Panc1 (cell line): Measurements from ENCODE around the gene LINGO1. TPM values are rescaled to one million over a fixed set of nuclear protein-coding genes. Genes with fewer than 3 reads are reported as not detected.

Source experiments
- ATAC-seq: fragments of 200-7000 bp; cut with Tn5 transposase; 2 replicates; pipeline ENCODE4 v1.9.1; 2020; ENCODE audit warnings: mild to moderate bottlenecking, moderate library complexity
- BruUV-seq: library from RNA; stranded (reverse); fragments of 400-500 nt; replicated peaks from 2 replicates; lab custom pipeline; 2021; lab: Mats Ljungman, UMichigan
- CTCF ChIA-PET: fragments of 300-600 bp; sonication (Branson Sonifier 250); formaldehyde crosslinking; loops from one replicate; lab custom pipeline; 2022; ENCODE audit warnings: antibody characterized with exemption; lab: Charles Lee
- POLR2A ChIA-PET: fragments of 300-600 bp; sonication (Branson Sonifier 250); formaldehyde crosslinking; loops from one replicate; lab custom pipeline; 2022; ENCODE audit warnings: antibody characterized with exemption; lab: Charles Lee
- DNase-seq: peaks from one replicate; pipeline ENCODE4 v3.0.0-alpha.2; 2010; ENCODE audit warnings: low read depth, low spot score
- H3K27ac ChIP-seq: 2 replicates; pipeline ENCODE4 v1.5.1; 2011; ENCODE audit warnings: mild to moderate bottlenecking, low read length, inconsistent platforms
- H3K27me3 ChIP-seq: fragments of 200-500 bp; sonication (Bioruptor generic); 2 replicates; pipeline ENCODE4 v1.6.0; 2014; ENCODE audit warnings: low read length, inconsistent platforms; ENCODE audit not compliant: control insufficient read depth, insufficient read depth
- H3K36me3 ChIP-seq: fragments of 200-500 bp; sonication (Bioruptor generic); 2 replicates; pipeline ENCODE4 v1.5.1; 2014; ENCODE audit warnings: inconsistent platforms, mild to moderate bottlenecking, low read length, moderate library complexity; ENCODE audit not compliant: control insufficient read depth, insufficient read depth
- H3K4me1 ChIP-seq: 2 replicates; pipeline ENCODE4 v1.5.1; 2011; ENCODE audit warnings: inconsistent platforms, mild to moderate bottlenecking, low read length, moderate library complexity; ENCODE audit not compliant: control insufficient read depth, insufficient read depth
- H3K4me3 ChIP-seq, 2 experiments: 2 replicates each; pipeline ENCODE4 v1.5.1; 2011 to 2012; ENCODE audit warnings: low read depth in 2 of 2, low read length in 2 of 2, mild to moderate bottlenecking in 2 of 2, inconsistent platforms in 1 of 2, moderate library complexity in 1 of 2
- H3K9me3 ChIP-seq: fragments of 200-500 bp; sonication (Bioruptor generic); 2 replicates; pipeline ENCODE4 v1.5.1; 2014; ENCODE audit warnings: low read depth, mild to moderate bottlenecking, inconsistent platforms, low read length, moderate library complexity; ENCODE audit not compliant: control insufficient read depth, insufficient read depth
- POLR2AphosphoS5 ChIP-seq: IDR thresholded peaks from 2 replicates; pipeline ENCODE4 v1.6.1; 2012; ENCODE audit warnings: mild to moderate bottlenecking, low read depth, low read length, moderate library complexity
- SIN3A ChIP-seq: IDR thresholded peaks from 2 replicates; pipeline ENCODE4 v1.6.1; 2012; ENCODE audit warnings: low read depth, mild to moderate bottlenecking, low read length, moderate library complexity, borderline replicate concordance; ENCODE audit not compliant: insufficient read depth
- TCF7L2 ChIP-seq: IDR thresholded peaks from 2 replicates; pipeline ENCODE4 v1.6.1; 2011; ENCODE audit warnings: mild to moderate bottlenecking, low read depth, low read length, inconsistent platforms
- in situ Hi-C: cut with HindIII; loops from 2 replicates; pipeline ENCODE4 v1.10.0; 2016; ENCODE audit warnings: low sequenced_read_pairs, low pct_unique_long_range_greater_than_20kb
- intact Hi-C: fragments of 100-400 bp; cut with micrococcal nuclease; formaldehyde crosslinking; loops from one replicate; pipeline ENCODE4 v1.10.0; 2022; ENCODE audit not compliant: unreplicated experiment
- total RNA-seq: library from RNA; stranded (reverse); gene quantifications from one replicate; pipeline ENCODE4 v1.2.1, GENCODE V29; 2021; ENCODE audit not compliant: unreplicated experiment
- TF ChIP-seq, protein P1 (sequence below): fragments of 450-650 bp; IDR thresholded peaks from 2 replicates; pipeline ENCODE4 v1.5.1; 2017; ENCODE audit warnings: mild to moderate bottlenecking
- TF ChIP-seq, protein P2 (sequence below), 2 experiments: IDR thresholded peaks; 2 replicates each; pipeline ENCODE4 v1.6.1; 2011 to 2012; ENCODE audit warnings: low read depth in 2 of 2, control low read depth in 1 of 2, low read length in 1 of 2, mild to moderate bottlenecking in 1 of 2, moderate library complexity in 1 of 2; ENCODE audit not compliant: insufficient read depth in 1 of 2

The LINGO1 gene
- total RNA-seq, 1 experiment from 2014 or later, result 18.2 TPM

DNA sequence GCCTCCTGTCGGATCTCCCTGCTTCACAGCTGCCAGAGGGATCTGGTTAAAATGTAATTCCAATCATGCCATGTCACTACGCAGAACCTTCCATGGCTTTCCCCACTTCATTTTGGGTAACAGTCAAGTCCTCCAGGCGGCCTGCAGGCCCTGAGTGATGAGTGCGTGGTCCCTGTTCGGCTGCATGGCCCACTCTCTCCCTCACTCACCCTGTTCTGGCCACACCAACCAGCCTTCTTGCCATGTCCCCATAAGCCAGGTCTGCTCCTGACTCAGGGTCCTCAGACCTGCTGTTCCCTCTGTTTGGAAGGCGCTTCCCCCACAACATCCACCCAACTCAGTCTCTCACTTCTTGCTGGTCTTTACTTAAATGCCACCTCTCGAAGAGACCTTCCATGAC, 41.6 kb upstream of the LINGO1 start:
- intact Hi-C loops, result no loop called here
- peaks cover 9% of the 10 kb centered on the region; the same call in 1 of the 2 replicates for H3K27me3 ChIP-seq
- H3K27ac ChIP-seq, result no peak overlapping the region
- DNase-seq (no peak), ATAC-seq (no peak)
- H3K9me3 ChIP-seq, result no peaks in the 10 kb centered on the region
- no TSS peak for BruUV-seq
- CTCF ChIA-PET, result no interaction called here
- POLR2A ChIA-PET, result no interaction called here
- H3K4me3 ChIP-seq, result no peak overlapping the region
- in situ Hi-C loops, result no loop called here
- TF ChIP-seq, protein P1, sequence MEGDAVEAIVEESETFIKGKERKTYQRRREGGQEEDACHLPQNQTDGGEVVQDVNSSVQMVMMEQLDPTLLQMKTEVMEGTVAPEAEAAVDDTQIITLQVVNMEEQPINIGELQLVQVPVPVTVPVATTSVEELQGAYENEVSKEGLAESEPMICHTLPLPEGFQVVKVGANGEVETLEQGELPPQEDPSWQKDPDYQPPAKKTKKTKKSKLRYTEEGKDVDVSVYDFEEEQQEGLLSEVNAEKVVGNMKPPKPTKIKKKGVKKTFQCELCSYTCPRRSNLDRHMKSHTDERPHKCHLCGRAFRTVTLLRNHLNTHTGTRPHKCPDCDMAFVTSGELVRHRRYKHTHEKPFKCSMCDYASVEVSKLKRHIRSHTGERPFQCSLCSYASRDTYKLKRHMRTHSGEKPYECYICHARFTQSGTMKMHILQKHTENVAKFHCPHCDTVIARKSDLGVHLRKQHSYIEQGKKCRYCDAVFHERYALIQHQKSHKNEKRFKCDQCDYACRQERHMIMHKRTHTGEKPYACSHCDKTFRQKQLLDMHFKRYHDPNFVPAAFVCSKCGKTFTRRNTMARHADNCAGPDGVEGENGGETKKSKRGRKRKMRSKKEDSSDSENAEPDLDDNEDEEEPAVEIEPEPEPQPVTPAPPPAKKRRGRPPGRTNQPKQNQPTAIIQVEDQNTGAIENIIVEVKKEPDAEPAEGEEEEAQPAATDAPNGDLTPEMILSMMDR, result no peak
- TF ChIP-seq, protein P2, sequence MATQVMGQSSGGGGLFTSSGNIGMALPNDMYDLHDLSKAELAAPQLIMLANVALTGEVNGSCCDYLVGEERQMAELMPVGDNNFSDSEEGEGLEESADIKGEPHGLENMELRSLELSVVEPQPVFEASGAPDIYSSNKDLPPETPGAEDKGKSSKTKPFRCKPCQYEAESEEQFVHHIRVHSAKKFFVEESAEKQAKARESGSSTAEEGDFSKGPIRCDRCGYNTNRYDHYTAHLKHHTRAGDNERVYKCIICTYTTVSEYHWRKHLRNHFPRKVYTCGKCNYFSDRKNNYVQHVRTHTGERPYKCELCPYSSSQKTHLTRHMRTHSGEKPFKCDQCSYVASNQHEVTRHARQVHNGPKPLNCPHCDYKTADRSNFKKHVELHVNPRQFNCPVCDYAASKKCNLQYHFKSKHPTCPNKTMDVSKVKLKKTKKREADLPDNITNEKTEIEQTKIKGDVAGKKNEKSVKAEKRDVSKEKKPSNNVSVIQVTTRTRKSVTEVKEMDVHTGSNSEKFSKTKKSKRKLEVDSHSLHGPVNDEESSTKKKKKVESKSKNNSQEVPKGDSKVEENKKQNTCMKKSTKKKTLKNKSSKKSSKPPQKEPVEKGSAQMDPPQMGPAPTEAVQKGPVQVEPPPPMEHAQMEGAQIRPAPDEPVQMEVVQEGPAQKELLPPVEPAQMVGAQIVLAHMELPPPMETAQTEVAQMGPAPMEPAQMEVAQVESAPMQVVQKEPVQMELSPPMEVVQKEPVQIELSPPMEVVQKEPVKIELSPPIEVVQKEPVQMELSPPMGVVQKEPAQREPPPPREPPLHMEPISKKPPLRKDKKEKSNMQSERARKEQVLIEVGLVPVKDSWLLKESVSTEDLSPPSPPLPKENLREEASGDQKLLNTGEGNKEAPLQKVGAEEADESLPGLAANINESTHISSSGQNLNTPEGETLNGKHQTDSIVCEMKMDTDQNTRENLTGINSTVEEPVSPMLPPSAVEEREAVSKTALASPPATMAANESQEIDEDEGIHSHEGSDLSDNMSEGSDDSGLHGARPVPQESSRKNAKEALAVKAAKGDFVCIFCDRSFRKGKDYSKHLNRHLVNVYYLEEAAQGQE (IDR thresholded peaks at IDR 0.05; ENCODE audit: insufficient read depth in 1 of 2, low read depth in 2 of 2, low read length in 1 of 2), result no peak
- TF ChIP-seq POLR2AphosphoS5 (no peak), TCF7L2 (no peak), SIN3A (no peak)
- no peaks in the 10 kb centered on the region for H3K36me3 ChIP-seq
- H3K4me1 ChIP-seq, result no peaks in the 10 kb centered on the region

DNA sequence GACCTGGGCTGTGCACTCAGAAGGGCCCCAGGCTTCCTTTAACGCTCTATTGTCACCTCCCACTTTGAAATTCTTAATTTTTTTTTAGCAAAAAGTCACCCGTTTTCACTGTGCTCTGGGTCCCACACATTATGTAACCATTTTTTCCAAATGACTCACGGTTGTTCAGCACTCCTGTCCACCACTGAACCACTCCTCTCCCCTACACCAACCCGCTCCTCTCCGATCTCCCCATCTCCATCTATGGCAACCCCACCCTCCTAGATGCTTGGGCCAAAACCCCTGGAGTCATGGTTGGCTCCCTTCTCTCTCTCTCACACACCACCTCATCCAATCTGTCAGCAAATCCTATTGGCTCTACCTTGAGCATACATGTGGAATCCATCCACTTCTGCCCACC, 41.2 kb upstream of the LINGO1 start:
- peaks cover 9% of the 10 kb centered on the region; the same call in 1 of the 2 replicates for H3K27me3 ChIP-seq
- ChIA-PET POLR2A (no interaction called here), CTCF (no interaction called here)
- no peaks in the 10 kb centered on the region for H3K36me3 ChIP-seq
- DNase-seq (no peak), ATAC-seq (no peak)
- H3K4me3 ChIP-seq, result no peak overlapping the region
- intact Hi-C loops (no loop called here), in situ Hi-C loops (no loop called here)
- no TSS peak for BruUV-seq
- TF ChIP-seq TCF7L2 (no peak), POLR2AphosphoS5 (no peak), SIN3A (no peak)
- TF ChIP-seq, protein P2 (IDR thresholded peaks at IDR 0.05; ENCODE audit: insufficient read depth in 1 of 2, low read depth in 2 of 2, low read length in 1 of 2), result no peak
- TF ChIP-seq, protein P1, result no peak
- no peaks in the 10 kb centered on the region for H3K9me3 ChIP-seq
- no peak overlapping the region for H3K27ac ChIP-seq
- no peaks in the 10 kb centered on the region for H3K4me1 ChIP-seq
